MM.1S (cell line): ENCODE measurements around the gene PCDHA7.
A peak's percentile ranks its signal among the peaks of the same experiment; 100 is the strongest.

Source experiments
- EZH2 ChIP-seq: fragments of 300-600 bp; sonication (generic); optimal IDR thresholded peaks from 2 replicates; pipeline ENCODE3; 2017; ENCODE audit warnings: low read depth, mild to moderate bottlenecking, antibody characterized with exemption, low read length, mixed read lengths
- EZH2phosphoT487 ChIP-seq: fragments of 300-600 bp; sonication (generic); IDR thresholded peaks from 2 replicates; pipeline ENCODE4 v1.6.1; 2018; ENCODE audit warnings: antibody characterized with exemption, low read length
- TF ChIP-seq, protein P1 (sequence below): fragments of 300-600 bp; sonication (generic); IDR thresholded peaks from 2 replicates; pipeline ENCODE4 v1.5.1; 2016; ENCODE audit warnings: antibody characterized with exemption, low read length, mixed read lengths

DNA sequence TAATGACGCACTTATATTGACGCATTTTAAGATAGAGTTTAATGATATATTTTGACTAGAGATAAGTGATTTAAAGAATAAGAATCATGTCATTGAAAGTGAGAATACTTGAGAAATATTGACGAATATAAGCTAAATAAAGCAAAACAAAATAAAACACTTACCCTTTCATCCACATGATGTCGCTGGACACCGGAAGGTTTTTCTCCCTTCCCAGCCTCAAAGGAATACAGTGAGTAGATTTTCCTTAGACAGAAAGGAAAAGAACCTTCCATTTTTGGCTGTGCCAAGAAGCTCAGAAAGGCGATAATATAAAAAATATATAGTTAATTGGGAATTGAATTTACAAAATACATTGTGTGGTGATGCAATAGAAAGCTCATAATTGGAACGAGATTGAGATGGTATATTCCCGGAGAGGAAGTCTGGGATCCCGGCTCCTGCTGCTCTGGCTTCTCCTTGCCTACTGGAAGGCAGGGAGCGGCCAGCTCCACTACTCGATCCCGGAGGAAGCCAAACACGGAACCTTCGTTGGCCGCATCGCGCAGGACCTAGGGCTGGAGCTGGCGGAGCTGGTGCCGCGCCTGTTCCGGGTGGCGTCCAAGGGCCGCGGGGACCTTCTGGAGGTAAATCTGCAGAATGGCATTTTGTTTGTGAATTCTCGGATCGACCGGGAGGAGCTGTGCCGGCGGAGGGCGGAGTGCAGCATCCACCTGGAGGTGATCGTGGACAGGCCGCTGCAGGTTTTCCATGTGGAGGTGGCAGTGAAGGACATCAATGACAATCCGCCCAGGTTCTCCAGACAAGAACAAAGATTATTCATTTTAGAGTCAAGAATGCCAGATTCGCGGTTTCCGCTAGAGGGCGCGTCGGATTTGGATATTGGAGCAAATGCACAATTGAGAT lies 12.4 kb upstream of the PCDHA7 start, which contains the start of gene PCDHA5:
- TF ChIP-seq, protein P1, sequence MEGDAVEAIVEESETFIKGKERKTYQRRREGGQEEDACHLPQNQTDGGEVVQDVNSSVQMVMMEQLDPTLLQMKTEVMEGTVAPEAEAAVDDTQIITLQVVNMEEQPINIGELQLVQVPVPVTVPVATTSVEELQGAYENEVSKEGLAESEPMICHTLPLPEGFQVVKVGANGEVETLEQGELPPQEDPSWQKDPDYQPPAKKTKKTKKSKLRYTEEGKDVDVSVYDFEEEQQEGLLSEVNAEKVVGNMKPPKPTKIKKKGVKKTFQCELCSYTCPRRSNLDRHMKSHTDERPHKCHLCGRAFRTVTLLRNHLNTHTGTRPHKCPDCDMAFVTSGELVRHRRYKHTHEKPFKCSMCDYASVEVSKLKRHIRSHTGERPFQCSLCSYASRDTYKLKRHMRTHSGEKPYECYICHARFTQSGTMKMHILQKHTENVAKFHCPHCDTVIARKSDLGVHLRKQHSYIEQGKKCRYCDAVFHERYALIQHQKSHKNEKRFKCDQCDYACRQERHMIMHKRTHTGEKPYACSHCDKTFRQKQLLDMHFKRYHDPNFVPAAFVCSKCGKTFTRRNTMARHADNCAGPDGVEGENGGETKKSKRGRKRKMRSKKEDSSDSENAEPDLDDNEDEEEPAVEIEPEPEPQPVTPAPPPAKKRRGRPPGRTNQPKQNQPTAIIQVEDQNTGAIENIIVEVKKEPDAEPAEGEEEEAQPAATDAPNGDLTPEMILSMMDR: peak; percentile 42
- TF ChIP-seq EZH2phosphoT487 (no peak), EZH2 (no peak)
